HuH-7 (cell line): Measurements from ENCODE around the gene ATP5PO.
"Not testable (repeated sequence)": the region's sequence is repeated elsewhere in the genome, so short reads cannot be mapped to it uniquely, and the experiment has no call there.

Experiments
- DNase-seq: peaks from one replicate; pipeline ENCODE4 v3.0.0; 2011; ENCODE audit warnings: low spot score

ATP5PO gene

DNA sequence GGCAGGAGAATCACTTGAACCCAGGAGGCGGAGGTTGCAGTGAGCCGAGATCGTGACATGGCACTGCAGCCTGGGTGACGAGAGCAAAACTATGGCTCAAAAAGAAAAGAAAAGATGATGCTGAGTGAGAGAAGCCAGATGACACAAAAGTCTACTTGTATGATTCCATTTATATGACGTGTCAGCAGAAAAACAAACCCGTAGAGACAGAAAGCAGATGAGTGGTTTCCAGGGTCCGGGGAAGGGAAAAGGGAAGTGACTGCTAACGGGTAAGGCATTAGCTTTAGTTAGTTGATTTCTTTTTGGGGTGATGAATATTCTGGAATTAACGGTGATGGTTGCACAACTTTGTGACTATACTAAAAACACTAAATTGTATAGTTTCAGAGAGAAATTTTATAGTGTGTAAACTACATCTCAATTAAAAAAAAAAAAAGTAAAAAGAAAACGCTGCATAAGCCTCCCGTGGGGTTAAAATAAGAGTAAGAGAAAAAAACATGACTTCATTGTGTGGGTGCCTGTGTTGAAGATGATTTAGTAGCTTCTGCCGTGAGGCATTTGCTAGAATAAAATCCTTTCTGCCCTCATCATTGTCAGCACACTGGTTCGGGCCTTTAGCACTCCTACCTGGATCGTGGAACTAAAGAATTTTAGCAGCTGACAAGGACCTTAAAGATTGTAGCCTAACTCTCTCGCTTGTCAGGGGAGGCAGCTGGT is 24.7 kb upstream of the ATP5PO start:
- no peak for DNase-seq

DNA sequence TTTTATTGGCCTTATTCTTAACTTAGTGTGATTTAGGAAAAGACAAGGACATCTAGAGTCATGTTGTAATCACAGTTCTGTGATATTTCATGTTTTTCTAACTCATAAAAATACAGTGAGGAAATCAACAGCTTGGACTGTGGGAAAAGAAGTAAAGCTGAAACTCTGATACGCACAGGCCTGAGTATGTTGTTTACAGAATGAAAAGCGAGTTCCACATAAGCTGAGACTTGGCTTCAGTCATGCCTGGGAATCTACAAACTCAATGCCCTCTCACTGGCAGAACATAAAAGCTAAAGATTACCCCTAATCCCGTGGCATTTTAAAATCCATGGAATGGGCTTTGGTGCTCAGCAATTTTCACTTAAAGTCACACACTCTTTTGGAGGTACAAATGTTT is 23.6 kb upstream of the ATP5PO start:
- DNase-seq: no peak

DNA sequence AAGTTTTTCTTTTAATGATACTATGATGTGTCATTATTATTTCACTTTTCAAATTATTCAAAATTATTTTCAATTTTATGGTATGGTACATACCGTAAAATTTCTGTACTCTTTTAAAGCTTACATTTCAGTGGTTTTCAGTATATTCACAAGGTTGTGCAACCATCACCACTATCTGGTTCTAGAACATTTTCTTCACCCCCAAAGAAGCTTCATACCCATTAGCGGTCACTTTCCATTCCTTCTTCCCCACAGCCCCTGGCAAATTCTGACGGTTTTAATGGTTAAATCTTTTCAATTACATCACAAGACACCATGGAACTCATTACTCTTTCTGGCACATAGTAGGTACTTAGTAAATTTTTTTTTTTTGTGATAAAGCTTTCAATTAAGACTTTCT is 22.8 kb upstream of the ATP5PO start:
- no peak for DNase-seq

DNA sequence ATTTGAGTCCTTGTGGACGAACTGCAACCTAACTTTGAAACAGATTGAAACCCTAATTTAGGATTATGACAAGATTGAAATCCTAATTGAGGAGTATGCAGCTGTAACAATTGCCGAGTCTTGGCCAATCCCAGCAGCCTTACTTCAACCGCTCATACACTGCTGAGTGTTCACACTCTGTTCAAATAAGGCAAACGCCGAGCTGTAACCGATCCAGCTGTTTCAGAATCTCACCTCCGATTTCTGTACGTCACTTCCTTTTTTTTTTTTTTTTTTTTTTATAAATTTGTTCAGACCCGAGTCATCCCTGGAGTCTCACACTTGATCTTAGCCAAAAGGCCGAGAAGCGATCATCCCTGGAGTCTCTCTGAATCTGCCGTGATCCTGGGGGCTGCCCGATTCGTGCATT is 22.3 kb upstream of the ATP5PO start:
- DNase-seq: no peak

DNA sequence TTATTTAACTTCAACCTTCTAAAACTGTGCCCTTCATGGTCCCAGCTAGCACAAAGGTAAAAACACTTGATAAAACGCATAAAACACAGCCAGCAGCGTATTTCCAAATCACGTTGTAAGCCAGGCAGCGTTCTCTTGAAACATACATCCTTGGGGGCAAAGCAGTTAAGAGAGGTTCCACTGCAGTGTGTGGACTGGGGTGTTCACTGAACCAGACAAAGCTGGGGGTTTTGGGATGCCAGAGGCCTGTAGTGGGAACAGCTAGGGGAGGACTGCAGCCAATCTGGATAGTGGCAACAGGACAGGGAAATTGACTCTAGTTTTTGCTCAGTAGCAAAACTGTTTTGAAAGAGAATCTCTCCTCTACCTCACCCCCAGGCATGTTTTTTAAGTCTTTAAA is 21.5 kb upstream of the ATP5PO start:
- no peak for DNase-seq

DNA sequence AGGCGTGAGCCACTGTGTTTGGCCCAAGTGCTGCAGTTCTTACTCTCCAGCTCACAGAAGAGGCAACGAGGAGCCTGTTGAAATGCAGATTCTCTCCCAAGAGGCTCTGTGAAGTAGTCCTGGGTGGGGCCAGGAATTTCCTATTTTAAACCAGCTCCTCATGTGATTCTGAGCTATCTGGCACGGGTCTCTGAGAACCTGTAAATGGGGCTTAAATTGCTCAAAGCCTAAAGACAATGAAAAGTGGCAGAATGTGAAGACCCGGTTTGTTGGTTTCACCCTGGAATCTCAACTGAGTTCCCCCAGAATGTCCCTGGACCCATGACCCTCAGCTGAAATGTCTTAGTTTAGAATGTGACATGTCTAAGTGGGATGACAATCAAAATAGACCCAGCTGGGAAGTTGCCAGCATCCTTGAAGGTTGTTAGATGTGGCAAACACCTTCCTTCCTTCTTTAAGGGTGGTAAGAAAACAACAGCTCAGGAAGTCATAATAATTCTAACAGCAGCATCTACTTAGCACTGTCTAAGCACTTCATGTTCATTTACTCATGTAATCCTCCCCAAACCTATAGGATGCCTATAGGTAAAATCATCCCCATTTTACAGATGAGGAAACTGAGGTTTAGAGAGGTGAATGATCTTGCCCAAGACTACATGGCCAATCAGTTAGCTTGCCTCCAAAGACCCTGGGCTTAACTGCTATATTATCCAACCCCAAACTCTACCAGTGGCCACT is 20.9 kb upstream of the ATP5PO start:
- DNase-seq: no peak

DNA sequence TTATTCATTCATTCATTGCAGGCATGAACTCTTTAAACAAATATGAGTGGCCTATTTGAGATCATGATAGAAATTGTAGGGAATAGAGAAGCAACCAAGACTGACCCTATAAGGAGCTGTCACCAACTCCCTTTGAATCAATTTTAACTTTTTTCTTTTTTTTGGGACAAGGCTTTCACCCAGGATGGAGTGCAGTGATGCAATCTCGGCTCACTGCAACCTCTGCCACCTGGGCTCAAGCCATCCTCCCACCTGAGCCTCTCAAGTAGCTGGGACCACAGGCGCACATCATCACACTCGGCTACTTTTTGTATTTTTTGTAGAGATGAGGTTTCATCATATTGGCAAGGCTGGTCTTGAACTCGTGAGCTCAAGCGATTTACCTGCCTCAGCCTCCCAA is 17.1 kb upstream of the ATP5PO start:
- no peak for DNase-seq

DNA sequence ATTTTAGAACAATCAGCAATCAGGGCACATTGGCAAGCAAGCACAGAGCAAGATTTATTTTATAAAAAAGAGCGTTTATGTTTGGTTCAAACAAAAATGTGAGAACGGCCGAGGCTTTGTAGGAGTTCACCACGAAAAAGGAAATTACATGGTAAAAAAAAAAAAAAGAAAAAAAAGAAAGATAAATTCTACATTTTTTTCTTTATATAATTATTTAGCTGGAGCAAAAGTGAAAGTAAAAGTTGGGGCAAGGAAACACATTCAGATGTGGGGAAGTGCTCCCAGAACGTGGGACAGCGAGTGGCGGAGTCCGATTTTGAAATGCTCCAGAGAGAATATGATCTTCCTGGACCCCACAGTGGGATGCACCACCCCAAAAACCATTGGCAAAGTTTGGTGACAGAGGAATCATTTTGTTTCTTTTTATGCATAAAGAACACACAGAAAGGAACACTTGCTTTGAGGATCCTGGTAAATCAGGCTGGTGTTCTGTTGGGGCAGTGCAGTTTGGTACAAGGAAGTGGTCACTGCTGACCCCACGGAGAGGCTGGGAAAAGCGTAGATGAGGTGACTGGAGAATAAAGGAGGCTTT is 16.3 kb upstream of the ATP5PO start:
- DNase-seq: peak; percentile 11

DNA sequence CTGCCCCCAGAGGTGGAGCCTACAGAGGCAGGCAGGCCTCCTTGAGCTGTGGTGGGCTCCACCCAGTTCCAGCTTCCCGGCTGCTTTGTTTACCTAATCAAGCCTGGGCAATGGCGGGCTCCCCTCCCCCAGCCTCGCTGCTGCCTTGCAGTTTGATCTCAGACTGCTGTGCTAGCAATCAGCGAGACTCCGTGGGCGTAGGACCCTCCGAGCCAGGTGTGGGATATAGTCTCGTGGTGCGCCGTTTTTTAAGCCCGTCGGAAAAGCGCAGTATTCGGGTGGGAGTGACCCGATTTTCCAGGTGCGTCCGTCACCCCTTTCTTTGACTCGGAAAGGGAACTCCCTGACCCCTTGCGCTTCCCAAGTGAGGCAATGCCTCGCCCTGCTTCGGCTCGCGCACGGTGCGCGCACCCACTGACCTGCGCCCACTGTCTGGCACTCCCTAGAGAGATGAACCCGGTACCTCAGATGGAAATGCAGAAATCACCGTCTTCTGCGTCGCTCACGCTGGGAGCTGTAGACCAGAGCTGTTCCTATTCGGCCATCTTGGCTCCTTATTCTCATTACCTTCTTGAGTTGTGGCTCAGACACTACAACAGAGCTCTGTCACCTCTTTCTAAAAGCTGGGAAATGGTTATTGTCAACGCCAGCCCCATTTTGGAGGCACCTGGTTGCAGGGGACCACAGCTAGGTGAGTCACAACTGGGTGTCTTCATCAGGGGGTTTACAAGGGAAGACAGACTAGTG is 15.6 kb upstream of the ATP5PO start:
- DNase-seq: peak; percentile 8

DNA sequence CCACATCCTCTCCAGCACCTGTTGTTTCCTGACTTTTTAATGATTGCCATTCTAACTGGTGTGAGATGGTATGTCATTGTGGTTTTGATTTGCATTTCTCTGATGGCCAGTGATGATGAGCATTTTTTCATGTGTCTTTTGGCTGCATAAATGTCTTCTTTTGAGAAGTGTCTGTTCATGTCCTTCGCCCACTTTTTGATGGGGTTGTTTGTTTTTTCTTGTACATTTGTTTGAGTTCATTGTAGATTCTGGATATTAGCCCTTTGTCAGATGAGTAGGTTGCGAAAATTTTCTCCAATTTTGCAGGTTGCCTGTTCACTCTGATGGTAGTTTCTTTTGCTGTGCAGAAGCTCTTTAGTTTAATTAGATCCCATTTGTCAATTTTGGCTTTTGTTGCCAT is 10.6 kb upstream of the ATP5PO start:
- DNase-seq: not testable (repeated sequence)

DNA sequence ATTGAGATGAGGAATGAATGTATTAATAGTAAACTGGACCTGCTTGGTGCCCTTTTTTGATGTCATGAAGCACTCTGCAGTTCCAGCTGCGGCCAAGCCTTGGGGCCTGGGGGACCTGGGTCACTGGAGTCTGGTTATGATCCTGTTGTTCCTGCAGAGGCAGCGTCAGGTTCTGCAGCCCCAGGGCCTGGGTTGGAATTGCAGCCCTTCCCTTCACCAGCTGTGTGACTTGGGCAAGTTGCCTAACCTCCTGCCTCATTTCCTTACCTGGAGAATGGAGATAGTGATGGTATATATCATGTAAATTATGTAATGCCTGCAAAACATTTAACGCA is 9.1 kb upstream of the ATP5PO start:
- no peak for DNase-seq

DNA sequence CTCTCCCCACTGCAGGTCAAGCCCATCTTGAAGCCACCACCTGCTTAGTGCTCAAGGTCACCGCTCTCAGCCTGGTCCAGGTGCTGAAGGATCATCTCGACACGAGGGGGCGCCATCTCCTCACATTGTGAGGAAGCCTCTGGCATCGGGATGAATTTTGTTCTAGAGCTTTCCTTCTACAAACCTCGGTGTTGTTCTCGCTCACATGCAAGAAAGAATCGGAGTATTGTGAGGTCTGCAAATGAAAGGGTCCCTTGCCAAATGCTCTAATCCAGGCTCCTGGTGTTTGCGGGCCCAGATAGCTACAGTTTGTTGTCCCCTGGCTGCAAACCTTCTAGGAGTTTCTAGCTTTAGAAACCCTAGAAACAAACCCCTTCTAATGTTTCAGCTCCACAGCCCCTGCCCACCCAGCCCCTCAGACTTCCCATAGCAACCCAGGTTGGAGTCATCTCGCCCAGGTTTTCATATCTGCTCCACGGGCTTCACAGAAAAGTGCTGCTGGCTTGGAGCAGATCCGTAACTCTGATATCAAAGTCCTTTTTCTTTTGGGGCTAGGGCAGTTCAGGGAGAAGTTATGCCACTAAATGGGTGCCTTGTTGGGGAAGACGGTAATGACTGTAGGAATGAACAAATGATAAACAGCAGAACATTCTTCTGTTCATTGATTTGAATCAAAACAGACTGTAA is 8.6 kb upstream of the ATP5PO start:
- peak; percentile 68 for DNase-seq

DNA sequence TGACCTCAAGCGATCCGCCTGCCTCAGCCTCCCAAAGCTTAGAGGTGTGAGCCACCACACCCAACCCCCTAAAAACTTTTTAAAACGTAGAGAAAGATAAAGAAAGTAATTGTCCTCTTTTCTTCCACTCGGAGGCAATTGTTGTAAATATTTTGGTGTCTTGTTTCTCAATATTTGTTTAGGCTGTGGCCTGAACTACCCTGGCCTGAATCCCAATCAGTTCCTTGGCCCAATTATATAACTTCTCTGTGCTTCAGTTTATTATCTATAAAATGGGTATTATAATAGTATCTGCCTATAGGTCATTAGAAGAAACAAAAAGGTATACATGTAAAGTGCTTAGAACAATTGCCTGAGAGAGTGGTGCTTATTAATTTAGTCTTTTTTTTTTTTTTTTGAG is 1.8 kb upstream of the ATP5PO start:
- no peak for DNase-seq

DNA sequence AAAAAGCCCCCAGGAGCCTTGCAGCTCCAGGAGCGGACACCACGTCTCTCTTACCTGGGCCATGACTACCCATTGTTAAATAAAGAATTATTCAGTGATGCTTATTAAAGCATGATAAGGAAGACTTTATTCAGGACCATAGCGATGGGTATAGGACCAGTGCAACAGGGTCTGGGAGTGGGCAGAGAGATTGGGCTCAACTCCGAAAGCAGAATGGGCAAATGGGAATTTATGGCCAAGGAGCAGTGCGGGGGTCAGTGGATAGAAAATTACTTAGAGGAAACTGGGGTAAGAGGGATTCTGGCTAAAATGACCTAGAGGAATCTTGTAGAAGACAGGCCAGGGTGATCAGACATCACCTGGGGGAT is 580 bp upstream of the ATP5PO start:
- DNase-seq: no peak

DNA sequence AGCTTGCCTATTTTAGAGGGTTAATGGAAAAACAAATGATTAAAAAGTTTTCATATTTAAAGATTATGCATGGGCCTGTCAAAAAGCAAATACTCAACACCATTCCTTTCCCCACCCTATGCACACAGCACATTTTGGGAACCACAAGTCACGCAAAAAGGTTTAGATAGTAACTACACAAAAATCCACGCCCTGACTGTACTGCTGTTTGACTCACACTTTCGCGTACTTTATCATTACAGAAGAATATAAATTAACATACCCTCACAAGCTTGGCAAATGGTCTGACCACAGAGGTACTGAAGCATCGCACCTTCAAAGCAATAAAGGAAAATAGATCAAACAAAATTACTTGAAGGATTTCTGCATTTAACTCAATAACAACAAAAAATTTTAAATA is 1.4 kb downstream of the ATP5PO start:
- DNase-seq: no peak

DNA sequence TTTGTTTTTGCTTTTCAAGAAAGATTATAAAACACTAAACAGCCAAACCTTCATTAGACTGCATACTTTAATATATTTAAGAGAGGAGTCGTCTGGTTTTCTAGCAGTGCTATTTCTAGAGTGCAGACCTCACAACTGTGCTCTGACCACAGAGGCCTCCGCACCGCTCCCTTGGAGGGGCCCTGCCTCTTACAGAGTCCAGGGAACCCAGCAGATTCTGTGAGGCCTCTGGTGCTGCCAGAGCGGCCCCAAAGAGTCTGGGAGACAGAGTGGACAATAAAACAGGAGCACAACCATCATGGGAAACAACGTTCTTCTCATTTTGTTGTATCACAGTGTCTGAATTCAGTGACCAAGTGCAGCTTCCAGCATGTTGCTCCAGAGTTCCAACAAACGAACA is 5.8 kb downstream of the ATP5PO start:
- DNase-seq: no peak

DNA sequence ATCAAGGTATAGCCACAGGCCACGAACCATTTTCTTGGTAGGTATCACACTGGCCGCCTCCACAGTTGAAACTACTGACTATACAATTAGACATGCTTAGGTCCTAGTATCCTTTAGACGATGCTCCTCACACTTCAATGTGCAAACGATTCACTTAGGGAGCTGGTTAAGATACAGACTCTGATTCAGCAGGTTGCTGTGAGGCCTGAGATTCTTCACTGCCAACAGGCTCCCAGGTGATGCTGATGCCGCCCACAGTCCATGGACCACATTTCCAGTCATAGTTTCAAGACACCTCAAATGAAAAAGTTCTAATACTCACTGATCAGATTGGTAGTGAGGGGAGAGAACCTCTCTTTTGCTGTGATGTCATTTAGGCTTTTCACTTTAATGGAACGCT is 6.8 kb downstream of the ATP5PO start:
- DNase-seq: no peak

DNA sequence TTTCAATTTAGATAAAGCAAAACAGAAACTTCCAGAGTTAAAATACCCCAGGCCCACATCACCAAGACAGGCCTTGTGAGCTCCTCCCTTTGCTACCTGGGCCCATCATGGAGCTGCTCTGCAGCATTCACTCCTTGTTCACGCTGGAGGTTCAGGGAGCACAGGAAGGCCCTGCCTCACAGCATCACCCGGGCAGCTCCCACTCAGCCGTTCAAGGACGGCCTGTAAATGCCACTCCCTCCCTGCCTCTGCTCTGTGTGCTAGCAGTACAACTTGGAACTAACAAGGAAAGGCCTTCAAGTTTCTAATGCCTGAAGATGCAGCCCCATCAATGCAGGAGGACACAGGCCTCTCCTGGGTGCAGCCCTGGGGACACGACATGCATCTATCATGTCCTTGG is 11.6 kb downstream of the ATP5PO start:
- no peak for DNase-seq

DNA sequence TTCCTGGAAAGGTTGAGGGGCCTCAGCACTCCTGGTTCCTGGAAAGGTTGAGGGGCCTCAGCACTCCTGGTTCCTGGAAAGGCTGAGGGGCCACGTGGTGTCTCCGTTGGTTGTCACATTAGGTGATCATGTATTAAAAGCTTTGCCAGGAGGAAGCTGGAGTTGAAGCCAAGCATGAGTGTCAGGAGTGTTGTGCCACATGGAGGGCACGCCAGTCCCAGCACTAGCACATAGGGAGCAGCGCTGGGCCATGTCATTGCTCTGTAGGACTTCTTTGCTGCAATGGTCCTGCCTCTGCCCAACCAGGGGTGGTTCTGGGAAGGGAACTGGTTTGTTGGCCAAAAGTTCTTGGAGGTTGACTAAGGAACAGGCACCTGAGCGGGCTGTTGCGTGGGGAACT is 13.3 kb downstream of the ATP5PO start:
- DNase-seq: no peak

DNA sequence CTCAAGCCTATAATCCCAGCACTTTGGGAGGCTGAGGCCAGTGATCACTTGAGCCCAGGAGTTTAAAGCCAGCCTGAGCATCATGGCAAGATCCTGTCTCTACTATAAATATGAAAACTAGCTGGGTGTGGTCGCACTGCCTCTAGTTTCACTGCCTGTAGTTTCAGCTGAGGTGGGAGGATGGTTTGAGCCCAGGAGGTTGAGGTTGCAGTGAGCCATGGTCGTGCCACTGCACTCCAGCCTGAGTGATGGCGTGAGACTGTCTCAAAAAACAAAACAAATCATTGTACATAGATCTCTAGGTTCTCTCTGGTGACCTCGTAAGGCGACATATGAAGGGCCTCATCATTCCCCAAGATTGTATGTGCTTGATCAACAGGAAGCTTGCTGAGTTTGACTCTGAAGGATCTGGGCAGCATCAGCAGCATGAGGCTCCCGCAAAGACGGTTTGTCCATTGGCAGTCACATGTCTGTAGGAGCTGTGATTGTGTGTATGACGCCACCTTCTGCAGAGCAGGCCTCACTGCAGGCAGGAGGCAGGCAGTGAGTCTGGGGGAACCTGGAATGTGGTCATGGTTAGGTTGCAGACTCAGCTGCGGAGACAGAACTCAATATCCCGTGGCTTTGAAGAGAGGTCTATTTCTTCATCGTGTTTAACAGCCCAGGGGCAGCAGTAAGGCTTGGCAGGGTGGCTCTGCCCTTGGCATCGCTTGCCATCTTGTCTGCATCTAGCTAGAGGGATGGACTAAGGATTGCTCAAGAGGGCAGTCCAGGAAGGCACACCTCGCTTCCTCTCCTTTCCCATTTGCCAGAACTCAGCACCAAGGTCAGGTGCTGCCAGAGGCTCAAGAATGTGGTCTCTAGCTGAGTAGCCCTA is 14.0 kb downstream of the ATP5PO start:
- DNase-seq: peak; percentile 58

DNA sequence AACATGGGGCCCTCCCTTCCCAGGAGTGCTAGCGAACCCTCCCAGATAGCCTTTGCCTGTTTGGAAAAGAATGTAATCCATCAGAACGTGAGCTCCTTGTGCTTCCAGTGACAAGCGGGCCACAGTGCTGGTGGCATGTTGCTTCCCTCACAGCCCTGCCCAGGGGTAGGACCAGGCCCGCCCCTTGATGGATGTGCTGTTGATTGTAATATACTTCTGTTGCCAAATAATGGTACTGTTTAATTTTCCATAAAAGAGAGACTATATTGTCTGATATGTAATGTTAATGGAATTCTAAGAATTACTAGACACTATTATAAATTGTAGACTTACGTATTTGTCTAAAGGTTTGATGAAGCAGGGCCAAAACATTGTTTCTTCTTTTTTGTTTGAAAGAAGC is 16.4 kb downstream of the ATP5PO start:
- DNase-seq: no peak
